HG02678 (cell line): Measurements from ENCODE around the gene GLIPR1.
"Not testable (repeated sequence)": the region's sequence is repeated elsewhere in the genome, so short reads cannot be mapped to it uniquely, and the experiment has no call there.

Source experiments
- ATAC-seq: cut with Tn5 transposase; IDR thresholded peaks from one replicate; pipeline ENCODE4 v1.9.1; 2021; ENCODE audit warnings: mild to moderate bottlenecking, moderate library complexity; ENCODE audit not compliant: unreplicated experiment

GLIPR1 gene

GRCh38 chr12:75480469-75480949 is at the start of gene GLIPR1:
TSS of gene GLIPR1 (plus strand) at chr12:75480755. CDS start at chr12:75480881, 126 bp downstream.
- peak; percentile 86 for ATAC-seq

- no peak for ATAC-seq
Measured at GRCh38 chr12:75432924-75433323, 47.6 kb upstream of the GLIPR1 start.

- ATAC-seq = no peak
Measured at GRCh38 chr12:75437564-75437963, 43.0 kb upstream of the GLIPR1 start.

- ATAC-seq = no peak
Measured at GRCh38 chr12:75438059-75438754, 42.3 kb upstream of the GLIPR1 start.

GRCh38 chr12:75439048-75439447 is 41.5 kb upstream of the GLIPR1 start:
- no peak for ATAC-seq

GRCh38 chr12:75439930-75440329 is 40.6 kb upstream of the GLIPR1 start:
- ATAC-seq = no peak

GRCh38 chr12:75441687-75442449 is 38.7 kb upstream of the GLIPR1 start:
- not testable (repeated sequence) for ATAC-seq

GRCh38 chr12:75442454-75442853 is 38.1 kb upstream of the GLIPR1 start:
- not testable (repeated sequence) for ATAC-seq

GRCh38 chr12:75443709-75444108 is 36.8 kb upstream of the GLIPR1 start:
- ATAC-seq = no peak

GRCh38 chr12:75444429-75445136 is 36.0 kb upstream of the GLIPR1 start:
- no peak for ATAC-seq

- not testable (repeated sequence) for ATAC-seq
Measured at GRCh38 chr12:75445137-75445507, 35.4 kb upstream of the GLIPR1 start.

- ATAC-seq = no peak
Measured at GRCh38 chr12:75446857-75447256, 33.7 kb upstream of the GLIPR1 start.

- no peak for ATAC-seq
Measured at GRCh38 chr12:75447691-75448393, 32.7 kb upstream of the GLIPR1 start.

GRCh38 chr12:75452675-75453330 is 27.8 kb upstream of the GLIPR1 start:
- no peak for ATAC-seq

- ATAC-seq = no peak
Measured at GRCh38 chr12:75455839-75456238, 24.7 kb upstream of the GLIPR1 start.

GRCh38 chr12:75457191-75457590 is 23.4 kb upstream of the GLIPR1 start:
- no peak for ATAC-seq

- not testable (repeated sequence) for ATAC-seq
Measured at GRCh38 chr12:75457866-75458265, 22.7 kb upstream of the GLIPR1 start.

GRCh38 chr12:75459755-75460154 is 20.8 kb upstream of the GLIPR1 start:
- ATAC-seq = no peak

GRCh38 chr12:75460204-75460603 is 20.4 kb upstream of the GLIPR1 start:
- no peak for ATAC-seq
